GM19023 (cell line): ENCODE measurements around the gene GPX3.

Experiments
- ATAC-seq: cut with Tn5 transposase; IDR thresholded peaks from one replicate; pipeline ENCODE4 v1.9.1; 2021; ENCODE audit warnings: mild to moderate bottlenecking, moderate library complexity; ENCODE audit not compliant: unreplicated experiment

GPX3 gene

DNA sequence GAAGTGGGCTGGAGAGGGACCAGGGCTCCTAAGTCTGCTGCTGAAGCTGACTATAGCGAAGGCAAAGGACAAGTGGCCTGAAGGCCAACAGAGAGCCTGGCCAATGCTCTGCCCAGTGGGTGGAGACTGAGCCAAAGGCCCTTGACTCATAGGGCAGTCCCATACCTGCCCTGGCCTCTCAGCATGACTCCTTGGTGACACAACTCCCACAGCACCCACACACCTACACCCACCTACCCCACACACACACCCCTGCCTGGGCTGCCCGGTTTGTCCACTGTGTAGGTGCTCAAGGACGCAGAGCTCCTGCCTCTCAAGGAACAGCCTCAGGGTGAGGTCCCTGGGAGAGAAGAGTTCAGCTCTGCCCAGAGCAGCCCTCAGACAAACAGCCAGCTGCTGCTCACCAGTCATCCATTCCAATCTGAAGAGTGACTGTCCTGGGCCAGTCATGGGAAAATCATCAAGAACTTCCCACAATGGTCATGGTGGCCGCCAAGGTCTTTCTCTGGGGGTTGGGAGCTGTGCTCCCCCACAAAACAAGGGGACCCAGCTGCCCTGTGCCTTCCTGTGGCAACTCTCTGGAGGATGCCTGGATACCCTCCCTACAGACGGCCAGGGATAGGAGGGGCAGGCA lies 55.4 kb downstream of the GPX3 start:
- ATAC-seq, result no peak

- no peak for ATAC-seq
These were observed 56.2 kb downstream of the GPX3 start for GRCh38 chr5:151076616-151077015.

DNA sequence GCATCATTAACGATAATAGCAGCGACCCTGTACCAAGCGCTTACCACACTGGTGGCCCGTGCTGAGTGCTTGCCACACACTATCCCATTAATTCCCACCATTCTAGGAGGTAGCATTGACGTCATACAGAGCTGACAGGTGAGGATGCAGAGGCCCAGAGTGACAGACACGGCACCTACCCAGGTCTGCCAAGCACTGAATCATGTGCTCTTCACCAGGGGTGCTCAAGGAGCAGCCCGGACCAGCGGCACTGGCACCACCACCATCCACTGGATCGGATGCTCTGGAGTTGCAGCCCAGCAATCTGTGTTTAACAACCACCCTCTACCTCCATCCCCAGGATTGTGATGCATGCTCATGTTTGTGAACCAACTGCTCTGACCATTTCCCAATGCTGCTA lies 57.0 kb downstream of the GPX3 start:
- ATAC-seq, result no peak

GRCh38 chr5:151077967-151078366 lies 57.6 kb downstream of the GPX3 start:
- ATAC-seq, result no peak
